Fibroblast of the conjunctiva (primary cell): ENCODE data around the gene CXorf58.
"Not testable (repeated sequence)": the region's sequence is repeated elsewhere in the genome, so short reads cannot be mapped to it uniquely, and the experiment has no call there.

Experiments used
- DNase-seq: peaks from one replicate; pipeline ENCODE4 v3.0.0-alpha.2; 2010; ENCODE audit warnings: low read depth

The CXorf58 gene

DNA sequence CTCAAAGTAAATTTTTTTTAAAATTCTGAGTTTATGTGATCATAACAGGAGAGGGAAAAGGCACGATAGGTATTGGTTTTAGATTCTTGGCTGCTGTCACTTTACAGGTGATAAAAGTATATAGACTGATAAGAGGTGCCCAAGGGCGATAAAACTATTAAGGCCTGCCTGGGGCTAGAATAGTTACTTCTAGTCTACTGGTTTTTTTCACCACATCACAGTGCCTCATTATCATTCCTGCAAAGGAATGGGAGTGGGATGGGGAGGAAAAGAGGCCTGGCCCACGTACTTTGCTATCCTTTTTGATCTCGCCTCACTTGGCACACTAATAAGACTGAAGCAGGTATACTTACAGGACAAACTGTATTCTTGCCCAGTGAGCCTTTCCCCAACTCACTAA is 46.6 kb downstream of the CXorf58 start:
- DNase-seq = no peak

DNA sequence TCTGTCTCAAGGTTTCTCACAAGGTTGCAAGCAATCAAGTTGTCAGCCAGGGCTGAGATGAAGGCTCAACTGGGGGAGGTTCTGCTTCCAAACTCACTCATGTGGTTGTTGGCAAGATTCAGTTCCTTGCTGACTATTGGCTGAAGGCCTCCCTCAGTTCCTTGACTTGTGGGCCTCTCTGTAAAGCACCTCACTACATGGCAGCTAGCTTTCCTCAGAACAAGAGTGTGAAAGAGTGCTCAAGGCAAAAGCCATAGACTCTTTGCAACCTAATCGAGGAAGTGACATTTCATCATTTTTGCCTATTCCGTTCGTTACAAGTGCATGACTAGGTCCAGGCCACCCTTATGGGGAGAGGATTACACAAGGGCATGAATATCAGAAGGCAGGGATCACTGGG is 52.0 kb downstream of the CXorf58 start:
- no peak for DNase-seq

DNA sequence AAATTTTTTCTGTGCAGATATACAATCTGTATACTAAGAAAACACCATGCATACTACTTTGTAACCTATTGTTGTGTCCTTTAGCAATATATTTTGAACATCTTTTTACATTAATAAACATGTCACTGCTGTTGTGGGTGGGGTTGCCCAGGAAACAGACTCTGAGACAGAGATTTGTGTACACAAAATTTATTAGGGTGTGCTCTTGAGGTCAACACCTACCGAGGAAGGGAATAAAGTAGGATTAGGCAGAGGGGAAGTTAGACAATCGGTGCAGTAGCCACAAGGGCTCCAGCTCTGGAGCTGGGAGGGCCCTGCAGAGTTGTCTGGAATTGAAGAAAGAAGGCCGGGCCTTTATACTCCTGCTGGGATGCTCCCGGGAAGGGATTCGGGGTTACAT is 56.4 kb downstream of the CXorf58 start:
- DNase-seq = no peak

DNA sequence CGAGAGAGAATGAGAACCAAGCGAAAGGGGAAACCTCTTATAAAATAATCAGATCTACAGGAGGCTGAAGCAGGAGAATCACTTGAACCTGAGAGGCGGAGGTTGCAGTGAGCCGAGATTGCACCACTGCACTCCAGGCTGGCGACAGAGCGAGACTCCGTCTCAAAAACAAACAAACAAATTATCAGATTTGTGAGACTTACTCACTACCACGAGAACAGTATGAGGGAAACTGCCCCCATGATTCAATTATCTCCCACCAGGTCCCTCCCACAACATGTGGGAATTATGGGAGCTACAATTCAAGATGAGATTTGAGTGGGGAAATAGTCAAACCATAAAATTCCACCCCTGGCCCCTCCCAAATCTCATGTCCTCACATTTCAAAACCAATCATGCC is 57.8 kb downstream of the CXorf58 start:
- not testable (repeated sequence) for DNase-seq

DNA sequence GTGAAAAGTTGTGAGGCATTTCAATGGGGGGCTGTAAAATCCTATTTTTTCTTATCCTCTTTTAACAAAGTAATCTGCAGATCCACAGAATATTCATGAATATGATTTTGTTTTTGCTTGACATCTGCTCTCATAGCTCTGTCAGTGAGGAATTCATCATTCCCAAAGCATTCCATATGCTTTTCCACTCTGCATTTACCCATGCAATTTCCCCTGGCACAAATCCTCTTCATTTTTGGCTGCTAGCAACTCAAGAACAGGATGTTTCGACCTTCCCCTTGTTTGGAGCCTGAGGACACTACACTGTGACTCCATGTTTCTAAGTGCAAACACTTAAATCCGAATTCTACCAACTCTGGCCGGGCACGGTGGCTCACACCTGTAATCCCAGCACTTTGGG is 70.7 kb downstream of the CXorf58 start:
- no peak for DNase-seq

DNA sequence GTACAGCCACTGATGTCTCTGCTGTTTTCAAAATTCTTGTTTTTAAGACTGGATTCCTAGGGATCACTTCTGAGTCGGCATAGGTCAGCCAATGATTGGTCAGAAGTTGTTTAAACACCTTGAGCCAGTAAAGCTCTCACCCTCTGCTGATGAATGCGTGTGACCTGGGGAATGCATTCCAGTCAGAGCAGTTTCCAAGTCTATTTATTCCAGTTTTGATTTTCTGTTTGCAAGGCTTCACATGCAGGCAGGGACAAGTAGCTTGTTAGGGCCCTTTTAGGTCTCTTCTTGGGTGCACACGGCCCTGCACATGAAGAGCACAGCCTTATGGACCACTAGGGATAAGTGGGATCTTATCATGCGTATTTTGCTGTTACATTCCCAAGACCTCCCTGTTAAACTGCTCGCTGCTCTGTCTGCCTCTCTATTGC is 72.2 kb downstream of the CXorf58 start:
- DNase-seq = no peak

DNA sequence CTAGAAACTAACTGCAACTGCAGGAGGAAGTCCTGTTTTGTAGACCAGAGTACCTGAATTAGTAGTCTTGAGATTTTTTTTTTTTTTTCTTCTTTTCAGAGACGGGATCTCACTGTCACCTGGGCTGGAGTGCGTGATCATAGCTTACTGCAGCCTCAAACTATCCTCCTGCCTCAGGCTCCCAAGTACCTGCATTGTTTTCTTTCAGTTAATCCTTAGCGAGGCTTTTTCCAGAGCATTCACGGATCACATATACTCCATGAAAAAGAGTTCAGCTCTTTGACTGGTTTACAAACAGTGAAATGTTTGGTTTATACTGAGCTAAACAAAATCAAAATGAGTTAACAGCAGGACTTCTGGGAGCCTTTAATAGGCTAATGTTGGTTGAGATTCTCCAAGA is 73.4 kb downstream of the CXorf58 start:
- DNase-seq = no peak

DNA sequence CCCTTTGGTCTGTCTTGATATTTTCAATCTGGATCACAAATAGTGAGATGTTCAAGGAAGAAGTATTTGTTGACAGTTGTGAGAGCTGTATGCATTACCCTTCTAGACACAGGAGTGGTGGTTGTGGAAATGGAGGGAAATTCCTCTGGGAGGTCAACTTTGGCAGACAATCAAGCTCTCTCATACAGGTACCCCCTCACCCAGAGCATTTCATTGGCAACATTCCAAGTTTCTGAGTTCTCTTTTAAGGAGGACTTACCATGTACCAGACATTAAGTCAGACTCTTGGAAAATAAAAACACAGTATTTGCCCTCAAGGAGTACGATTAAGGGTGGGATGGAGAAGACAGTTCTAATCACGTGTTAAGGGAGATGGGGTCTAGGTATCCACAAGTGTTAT is 73.9 kb downstream of the CXorf58 start:
- no peak for DNase-seq

DNA sequence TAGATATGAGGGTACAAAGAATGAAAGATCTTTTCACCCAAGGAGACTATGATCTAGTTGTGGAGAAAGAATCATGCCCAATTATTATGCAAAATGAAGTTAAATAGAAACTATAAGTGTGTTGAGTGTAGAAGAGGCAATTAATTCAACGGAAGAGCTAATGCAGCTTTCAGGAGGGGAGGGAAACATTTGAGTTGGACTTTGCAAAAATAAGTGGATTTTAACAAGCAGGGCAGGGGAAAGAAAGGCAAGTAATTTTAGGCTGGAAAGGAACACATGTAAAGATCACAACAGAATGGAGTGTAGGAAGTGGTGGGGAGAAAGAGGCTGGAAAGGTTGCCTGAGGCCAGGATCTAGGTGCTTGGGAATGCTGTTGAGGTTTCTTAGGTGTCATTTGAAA is 75.1 kb downstream of the CXorf58 start:
- no peak for DNase-seq
